Activated naive CD4-positive, alpha-beta T cell treated with anti-CD3 and anti-CD28 coated beads, Interleukin-2, amount 50 U/mL, for 16 hours (primary cell): ENCODE measurements around the gene MIDN.

ENCODE experiments used
- DNase-seq: peaks from one replicate; pipeline ENCODE4 v3.0.0-alpha.2; 2020

Gene MIDN

DNA sequence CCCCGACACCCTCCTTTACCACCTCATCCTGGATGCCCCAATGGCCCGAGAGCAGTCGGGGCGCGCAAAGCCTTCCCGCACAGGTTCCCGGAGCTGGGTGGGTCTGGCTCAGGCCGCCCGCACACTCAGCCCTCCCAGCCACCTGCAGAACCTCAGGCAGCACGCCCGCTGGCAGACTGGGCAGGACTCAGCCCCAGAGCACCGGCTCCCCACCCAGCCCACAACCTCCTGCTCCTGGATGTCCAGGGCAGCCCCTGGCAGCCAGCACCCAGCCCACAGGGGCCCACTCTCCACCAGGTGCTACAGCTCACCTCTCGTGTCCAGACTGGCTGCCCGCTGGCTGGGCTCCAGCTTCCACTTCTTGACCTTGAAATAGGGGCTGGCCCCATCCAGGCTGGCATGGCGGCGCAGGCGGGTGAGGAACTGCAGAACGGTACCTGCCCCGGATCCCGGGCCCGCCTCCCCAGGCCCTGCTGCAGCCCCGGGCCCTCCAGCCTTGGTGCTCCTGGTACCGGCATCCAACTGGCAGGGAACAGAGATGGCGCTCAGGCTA lies 15.2 kb upstream of the MIDN start:
- DNase-seq: no peak

GRCh38 chr19:1234051-1234954 lies 14.1 kb upstream of the MIDN start:
- no peak for DNase-seq

GRCh38 chr19:1234955-1235380 lies 13.4 kb upstream of the MIDN start:
- DNase-seq: no peak

GRCh38 chr19:1235625-1236538 lies 12.5 kb upstream of the MIDN start:
- DNase-seq: no peak

- no peak for DNase-seq
Observed at GRCh38 chr19:1236576-1236975, 11.8 kb upstream of the MIDN start.

- no peak for DNase-seq
Observed at GRCh38 chr19:1237027-1237659, 11.2 kb upstream of the MIDN start.

DNA sequence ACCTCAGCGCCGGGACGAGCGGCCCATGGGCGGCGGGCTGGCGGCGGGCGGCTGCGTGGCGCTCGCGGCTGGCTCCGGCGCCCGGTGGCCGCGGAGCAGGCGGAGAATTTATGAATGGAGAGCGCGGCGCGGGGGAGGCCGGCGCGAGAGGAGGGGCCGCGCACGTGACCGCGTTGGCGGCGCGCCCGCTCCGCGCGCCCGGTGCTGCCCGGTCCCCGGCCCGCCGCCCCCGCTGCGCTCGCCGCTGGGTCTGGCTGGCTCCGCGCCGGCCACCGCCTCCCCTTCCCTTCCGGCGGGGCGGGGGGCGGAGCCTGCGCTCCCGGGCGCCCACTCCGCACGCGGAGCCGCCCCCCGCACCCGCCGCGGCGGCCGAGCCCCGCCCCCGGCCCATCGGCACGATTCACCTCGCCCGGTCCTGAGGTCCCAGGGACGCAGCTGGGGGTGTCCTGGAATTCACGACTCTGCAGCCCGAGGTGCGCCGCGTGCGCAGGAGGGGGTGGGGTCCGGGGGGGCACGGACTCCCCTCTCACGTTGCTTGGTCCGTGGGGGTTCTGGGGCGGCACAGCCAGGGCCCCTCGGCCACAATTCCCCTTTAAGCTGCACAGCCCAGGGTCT lies 10.5 kb upstream of the MIDN start, which contains the start of gene CBARP:
TSS of gene CBARP (minus strand) at position 252 of the 615 bp plus-strand sequence. CDS start 1,905 bp downstream, outside the sequence.
- DNase-seq: peak; percentile 48

GRCh38 chr19:1238369-1239303 lies 9.7 kb upstream of the MIDN start:
- DNase-seq: no peak

- no peak for DNase-seq
Observed at GRCh38 chr19:1239420-1239795, 9.0 kb upstream of the MIDN start.

DNA sequence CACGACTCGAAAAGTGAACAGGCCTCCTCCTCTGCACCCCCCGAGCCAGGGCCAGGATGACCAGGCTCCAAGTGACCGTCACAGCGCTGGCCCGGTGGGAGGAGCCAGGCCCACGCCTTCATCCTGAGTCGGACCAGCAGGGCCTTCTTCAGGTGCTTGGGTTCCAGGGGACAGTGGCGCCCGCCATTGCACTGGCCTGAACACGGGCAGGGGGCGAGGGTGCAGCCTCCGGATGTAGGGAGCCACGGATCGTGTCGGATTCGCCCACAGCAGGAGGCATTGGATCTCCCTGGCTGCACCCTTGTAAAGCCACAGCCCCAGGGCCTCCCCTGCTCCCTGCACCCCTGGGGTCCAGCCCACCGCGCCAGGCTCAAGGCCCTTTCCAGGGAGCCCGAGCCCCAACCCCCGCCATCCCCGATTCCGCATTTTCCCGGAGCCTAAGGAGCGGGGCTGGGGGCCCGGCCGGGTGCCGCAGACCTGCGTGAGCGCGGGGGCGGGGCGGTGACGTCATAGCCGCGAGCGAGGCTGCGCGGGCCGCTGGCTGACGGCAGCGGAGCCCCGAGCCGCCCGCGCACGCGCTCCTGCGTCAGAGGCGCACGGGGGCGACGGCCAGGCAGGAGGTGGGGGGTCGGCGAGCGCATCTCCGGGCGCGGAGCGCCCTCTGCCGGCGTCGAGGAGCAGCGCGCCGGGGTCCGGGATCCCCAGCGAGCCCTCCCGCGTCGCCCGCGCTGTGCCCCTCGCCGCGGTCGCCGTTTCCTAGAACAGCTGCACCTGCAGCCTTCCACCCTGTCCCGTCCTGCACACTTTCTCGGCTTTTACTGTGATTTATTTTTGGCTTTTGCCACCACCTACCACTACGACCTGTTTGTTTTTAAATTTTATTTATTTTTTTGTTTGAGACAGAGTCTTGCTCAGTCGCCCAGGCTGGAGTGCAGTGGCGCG lies 8.3 kb upstream of the MIDN start:
- DNase-seq: peak; percentile 94

DNA sequence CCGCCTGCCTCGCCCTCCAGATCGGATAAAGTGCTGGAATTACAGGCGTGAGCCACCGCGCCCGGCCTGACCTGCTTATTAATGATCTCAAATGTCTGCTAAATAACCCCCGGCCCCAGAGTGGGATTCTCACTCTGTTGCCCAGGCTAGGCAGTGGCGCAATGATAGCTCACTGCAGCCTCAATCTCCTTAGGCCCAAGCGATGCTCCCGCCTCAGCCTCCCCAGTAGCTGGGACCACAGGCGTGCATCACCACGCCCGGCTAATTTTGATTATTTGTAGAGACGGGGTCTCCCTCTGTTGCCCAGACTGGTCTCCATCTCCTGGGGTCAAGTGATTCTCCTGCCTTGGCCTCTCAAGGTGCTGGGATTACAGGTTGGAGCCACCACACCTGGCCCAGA lies 7.5 kb upstream of the MIDN start:
- DNase-seq: no peak

GRCh38 chr19:1241417-1242095 lies 6.8 kb upstream of the MIDN start, which contains the start of gene ATP5F1D:
Gene ATP5F1D (plus strand): TSS chr19:1241751. CDS start chr19:1241851, 100 bp downstream.
- peak; percentile 93 for DNase-seq

DNA sequence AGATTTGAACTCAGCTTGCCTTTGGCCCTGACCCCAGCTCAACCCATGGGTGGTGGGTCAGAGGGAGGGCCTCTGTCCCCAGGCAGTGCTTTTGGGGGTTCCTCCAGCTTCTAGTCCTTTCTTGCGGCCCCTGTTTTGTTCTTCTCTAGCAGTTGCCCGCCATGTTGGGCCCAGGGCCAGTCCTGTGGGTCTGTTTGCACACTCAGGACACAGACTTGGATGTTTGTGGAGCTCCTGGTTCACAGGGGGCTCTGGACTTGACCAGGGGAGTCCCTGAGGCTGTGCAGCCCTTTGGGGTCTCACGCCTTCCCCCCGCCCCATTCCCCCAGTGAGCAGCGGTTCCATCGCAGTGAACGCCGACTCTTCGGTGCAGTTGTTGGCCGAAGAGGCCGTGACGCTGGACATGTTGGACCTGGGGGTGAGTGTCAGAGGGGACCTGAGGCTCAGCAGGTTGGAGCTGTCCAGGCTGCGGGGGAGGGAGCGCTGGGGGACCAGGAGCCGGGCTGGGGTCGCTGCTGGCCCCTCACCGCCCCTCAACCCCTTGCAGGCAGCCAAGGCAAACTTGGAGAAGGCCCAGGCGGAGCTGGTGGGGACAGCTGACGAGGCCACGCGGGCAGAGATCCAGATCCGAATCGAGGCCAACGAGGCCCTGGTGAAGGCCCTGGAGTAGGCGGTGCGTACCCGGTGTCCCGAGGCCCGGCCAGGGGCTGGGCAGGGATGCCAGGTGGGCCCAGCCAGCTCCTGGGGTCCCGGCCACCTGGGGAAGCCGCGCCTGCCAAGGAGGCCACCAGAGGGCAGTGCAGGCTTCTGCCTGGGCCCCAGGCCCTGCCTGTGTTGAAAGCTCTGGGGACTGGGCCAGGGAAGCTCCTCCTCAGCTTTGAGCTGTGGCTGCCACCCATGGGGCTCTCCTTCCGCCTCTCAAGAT lies 4.4 kb upstream of the MIDN start:
- peak; percentile 88 for DNase-seq

- DNase-seq: no peak
Observed at GRCh38 chr19:1244693-1245451, 3.5 kb upstream of the MIDN start.

- DNase-seq: no peak
Observed at GRCh38 chr19:1245494-1246264, 2.7 kb upstream of the MIDN start.
